SK-N-SH (cell line): Measurements from ENCODE around the gene PIP5K1C. TPM values are rescaled to one million over a fixed set of nuclear protein-coding genes. Genes with fewer than 3 reads are reported as not detected.

Experiments used
- CTCF ChIA-PET: fragments of 300-600, 350-600 bp; formaldehyde crosslinking; extraction: SDS; loops from one replicate; lab custom pipeline; 2021; lab: Yijun Ruan, JAX
- POLR2A ChIA-PET: fragments of 350-600 bp; sonication (Branson Sonifier 250); formaldehyde crosslinking; extraction: SDS; loops from one replicate; lab custom pipeline; 2020; ENCODE audit warnings: antibody characterized with exemption, inconsistent platforms; lab: Yijun Ruan, JAX
- DNase-seq: peaks from one replicate; pipeline ENCODE4 v3.0.0; 2012
- H2AFZ ChIP-seq: fragments of 200-600 bp; sonication (generic); 2 replicates; pipeline ENCODE4 v1.8.1; 2016; ENCODE audit warnings: antibody characterized with exemption, mild to moderate bottlenecking, low read depth
- H3F3A ChIP-seq: fragments of 200-600 bp; sonication (generic); replicated peaks from 2 replicates; pipeline ENCODE3; 2016; ENCODE audit warnings: antibody characterized with exemption, mild to moderate bottlenecking; ENCODE audit not compliant: insufficient read depth
- H3K27ac ChIP-seq, 2 experiments: fragments of 200-500 bp in 1 of 2; fragments of 200-600 bp in 1 of 2; sonication (Bioruptor generic) in 1 of 2; sonication (generic), shearing (Covaris generic) in 1 of 2; 2 replicates each; pipeline versions ENCODE4 v1.5.1 to v1.6.1; 2014 to 2016; ENCODE audit warnings: low read depth in 2 of 2, inconsistent platforms in 1 of 2, low read length in 1 of 2, mild to moderate bottlenecking in 1 of 2, mixed read lengths in 1 of 2
- H3K27me3 ChIP-seq: fragments of 200-600 bp; sonication (generic), shearing (Covaris generic); 2 replicates; pipeline ENCODE4 v1.6.1; 2016; ENCODE audit warnings: mixed run types; ENCODE audit not compliant: insufficient read depth
- H3K36me3 ChIP-seq, 2 experiments: fragments of 200-500 bp in 1 of 2; fragments of 200-600 bp in 1 of 2; sonication (Bioruptor generic) in 1 of 2; sonication (generic) in 1 of 2; replicated peaks in 1 of 2; 2 replicates each; pipeline versions ENCODE3 to v1.5.1; 2014 to 2016; ENCODE audit warnings: low read length in 1 of 2, mild to moderate bottlenecking in 1 of 2; ENCODE audit not compliant: insufficient read depth in 2 of 2, control insufficient read depth in 1 of 2
- H3K4me1 ChIP-seq, 2 experiments: fragments of 200-500 bp in 1 of 2; fragments of 200-600 bp in 1 of 2; sonication (Bioruptor generic) in 1 of 2; sonication (generic), shearing (Covaris generic) in 1 of 2; 2 replicates each; pipeline versions ENCODE4 v1.5.1 to v1.6.1; 2014 to 2016; ENCODE audit warnings: low read depth in 1 of 2, low read length in 1 of 2, mixed run types in 1 of 2; ENCODE audit not compliant: insufficient read depth in 2 of 2, control insufficient read depth in 1 of 2
- H3K4me2 ChIP-seq: fragments of 200-600 bp; sonication (generic), shearing (Covaris generic); 2 replicates; pipeline ENCODE4 v1.6.1; 2017; ENCODE audit warnings: mixed run types
- H3K4me3 ChIP-seq, 2 experiments: fragments of 200-500 bp in 1 of 2; fragments of 200-600 bp in 1 of 2; sonication (Bioruptor generic) in 1 of 2; sonication (generic), shearing (Covaris generic) in 1 of 2; 2 replicates each; pipeline versions ENCODE4 v1.5.1 to v1.8.1; 2014 to 2016; ENCODE audit warnings: low read depth in 2 of 2, inconsistent platforms in 1 of 2, low read length in 1 of 2, mild to moderate bottlenecking in 1 of 2, mixed read lengths in 1 of 2, moderate library complexity in 1 of 2
- H3K79me2 ChIP-seq: fragments of 200-600 bp; sonication (generic); 2 replicates; pipeline ENCODE4 v1.8.1; 2017; ENCODE audit warnings: mild to moderate bottlenecking; ENCODE audit not compliant: insufficient read depth
- H3K9ac ChIP-seq: fragments of 200-600 bp; sonication (generic); 2 replicates; pipeline ENCODE4 v1.6.1; 2017; ENCODE audit warnings: mixed run types
- H3K9me2 ChIP-seq: fragments of 200-600 bp; sonication (generic); 2 replicates; pipeline ENCODE4 v1.6.1; 2017; ENCODE audit warnings: mixed run types
- H3K9me3 ChIP-seq: fragments of 200-600 bp; sonication (generic); 2 replicates; pipeline ENCODE4 v1.6.1; 2017; ENCODE audit warnings: mixed run types, mild to moderate bottlenecking, moderate library complexity
- H4K20me1 ChIP-seq: fragments of 200-600 bp; sonication (generic); 2 replicates; pipeline ENCODE4 v1.6.1; 2017; ENCODE audit warnings: mild to moderate bottlenecking, mixed run types; ENCODE audit not compliant: insufficient read depth
- FOXJ3 ChIP-seq: sonication (generic); formaldehyde crosslinking; IDR thresholded peaks from 2 replicates; pipeline ENCODE4 v1.5.1; 2020; ENCODE audit warnings: mild to moderate bottlenecking, missing genetic modification reagents
- GATA2 ChIP-seq: sonication (generic); formaldehyde crosslinking; IDR thresholded peaks from 2 replicates; pipeline ENCODE4 v1.5.0; 2020; ENCODE audit warnings: mild to moderate bottlenecking, missing genetic modification reagents
- IRF3 ChIP-seq: fragments of 150-350 bp; IDR thresholded peaks from 2 replicates; pipeline ENCODE4 v1.6.1; 2016; ENCODE audit warnings: mild to moderate bottlenecking, low read depth, low read length
- MAX ChIP-seq: IDR thresholded peaks from 2 replicates; pipeline ENCODE4 v1.4.0; 2012; ENCODE audit warnings: low read depth
- MXI1 ChIP-seq: IDR thresholded peaks from 2 replicates; pipeline ENCODE4 v1.6.1; 2012; ENCODE audit warnings: mild to moderate bottlenecking, low read depth, low read length, improper control_type of control experiment
- NFIC ChIP-seq: IDR thresholded peaks from 2 replicates; pipeline ENCODE4 v1.4.0; 2012; ENCODE audit warnings: borderline replicate concordance
- PBX3 ChIP-seq: IDR thresholded peaks from 2 replicates; pipeline ENCODE4; 2012
- POLR2AphosphoS5 ChIP-seq: IDR thresholded peaks from 2 replicates; pipeline ENCODE4 v1.6.1; 2012; ENCODE audit warnings: low read depth, low read length
- RAD21 ChIP-seq: IDR thresholded peaks from 2 replicates; pipeline ENCODE4 v1.6.1; 2012; ENCODE audit warnings: mild to moderate bottlenecking, low read length
- RCOR1 ChIP-seq: fragments of 150-350 bp; IDR thresholded peaks from 2 replicates; pipeline ENCODE4 v1.6.1; 2017; ENCODE audit warnings: antibody characterized with exemption, low read length
- REST ChIP-seq: IDR thresholded peaks from 2 replicates; pipeline ENCODE4 v1.6.1; 2012; ENCODE audit warnings: mild to moderate bottlenecking, low read depth, low read length, moderate library complexity
- RFX5 ChIP-seq: IDR thresholded peaks from 2 replicates; pipeline ENCODE4 v1.6.1; 2012; ENCODE audit warnings: mild to moderate bottlenecking, improper control_type of control experiment, low read length
- SMC3 ChIP-seq: IDR thresholded peaks from 2 replicates; pipeline ENCODE4 v1.6.1; 2012; ENCODE audit warnings: low read depth, low read length, improper control_type of control experiment
- TEAD4 ChIP-seq: IDR thresholded peaks from 2 replicates; pipeline ENCODE4 v1.4.0; 2012; ENCODE audit warnings: mild to moderate bottlenecking, borderline replicate concordance; ENCODE audit not compliant: insufficient read depth
- USF1 ChIP-seq: IDR thresholded peaks from 2 replicates; pipeline ENCODE4 v1.4.0; 2012; ENCODE audit warnings: low read depth, borderline replicate concordance
- USF2 ChIP-seq: fragments of 150-350 bp; IDR thresholded peaks from 2 replicates; pipeline ENCODE4 v1.6.1; 2017; ENCODE audit warnings: antibody characterized with exemption, low read length, low read depth, borderline replicate concordance
- YY1 ChIP-seq: IDR thresholded peaks from 2 replicates; pipeline ENCODE4 v1.4.0; 2012; ENCODE audit warnings: low read depth, mild to moderate bottlenecking
- WGBS: methylation state at CpG from one replicate; pipeline ENCODE4 v1.1.6; 2017; ENCODE audit warnings: low lambda C conversion rate; 5-methylcytosine and 5-hydroxymethylcytosine counted together
- polyA plus RNA-seq, 3 experiments: library from polyadenylated mRNA; depleted of rRNA; stranded (reverse); fragments of >200 nt; gene quantifications; 2 replicates each; pipeline ENCODE4 v1.2.3, GENCODE V29; 2012

Gene PIP5K1C
- polyA plus RNA-seq, 1 of the 3 experiments (the other 2 are of a cell fraction), result 12.3 TPM

GRCh38 chr19:3622224-3622623 lies 78.0 kb downstream of the PIP5K1C start:
- Histone ChIP-seq H3F3A (no peaks in the 10 kb centered on the region), H3K4me3 (no peak overlapping the region), H2AFZ (no peak overlapping the region), H3K79me2 (peaks cover 38% of the 10 kb centered on the region), H3K9ac (no peak overlapping the region), H3K9me2 (no peaks in the 10 kb centered on the region), H3K4me2 (no peak overlapping the region), H3K9me3 (no peaks in the 10 kb centered on the region), H3K27me3 (no peaks in the 10 kb centered on the region), H3K36me3 (peaks cover 0 to 19% of the 10 kb centered on the region in 2 experiments), H3K27ac (no peak overlapping the region), H4K20me1 (peaks cover 17% of the 10 kb centered on the region), H3K4me1 (peaks cover 8 to 12% of the 10 kb centered on the region in 2 experiments; a peak in 2 of 4 replicates)
- 87% methylated on average over 11 of the region's 12 CpGs for WGBS
- ChIA-PET CTCF (interaction anchor here (0.7 to 5.8 kb wide), 5 partner anchors 36 to 317 kb away, joined by 3 to 49 read pairs (median 4); partner anchors contain the start of gene GIPC3), POLR2A (no interaction called here)
- TF ChIP-seq MAX (no peak), USF2 (no peak), POLR2AphosphoS5 (no peak), SMC3 (no peak), RFX5 (no peak), TEAD4 (no peak), IRF3 (no peak), USF1 (no peak), MXI1 (no peak), RAD21 (no peak), YY1 (no peak), REST (no peak), RCOR1 (no peak), PBX3 (no peak), GATA2 (CRISPR knock-in tag) (no peak), NFIC (no peak), FOXJ3 (CRISPR knock-in tag) (no peak)
- DNase-seq, result no peak
